BJ (cell line): ENCODE measurements around the gene PRAMEF1. TPM values are rescaled to one million over a fixed set of nuclear protein-coding genes. Genes with fewer than 3 reads are reported as not detected.

Experiments
- CTCF ChIA-PET: fragments of 350-600 bp; formaldehyde crosslinking; extraction: SDS; loops from one replicate; lab custom pipeline; 2021; ENCODE audit warnings: antibody characterized with exemption, inconsistent platforms; lab: Yijun Ruan, JAX
- POLR2A ChIA-PET: fragments of 300-600 bp; sonication (Branson Sonifier 250); formaldehyde crosslinking; extraction: SDS; loops from one replicate; lab custom pipeline; 2021; ENCODE audit warnings: antibody characterized with exemption; lab: Charles Lee
- DNase-seq: peaks from one replicate; pipeline ENCODE4 v3.0.0-alpha.2; 2011; ENCODE audit warnings: low read depth
- H3K27me3 ChIP-seq: 2 replicates; pipeline ENCODE4 v1.6.0; 2011; ENCODE audit warnings: low read length; ENCODE audit not compliant: control insufficient read depth, insufficient read depth
- H3K36me3 ChIP-seq: 2 replicates; pipeline ENCODE4 v1.5.1; 2011; ENCODE audit warnings: low read length; ENCODE audit not compliant: control insufficient read depth, insufficient read depth
- H3K4me3 ChIP-seq: 2 replicates; pipeline ENCODE4 v1.5.1; 2011; ENCODE audit warnings: low read depth, mild to moderate bottlenecking, control low read depth, low read length
- polyA plus RNA-seq: library from polyadenylated mRNA; depleted of rRNA; stranded (reverse); fragments of >200 nt; gene quantifications from 2 replicates; pipeline ENCODE4 v1.2.3, GENCODE V29; 2011
- TF ChIP-seq, protein P1 (sequence below): IDR thresholded peaks from 2 replicates; pipeline ENCODE4 v1.5.1; 2011; ENCODE audit warnings: low read depth, mild to moderate bottlenecking, control low read depth, inconsistent platforms, low read length, moderate library complexity; ENCODE audit not compliant: insufficient read depth

The PRAMEF1 gene
- polyA plus RNA-seq, 1 experiment: not detected

- ChIA-PET CTCF (no interaction called here), POLR2A (no interaction called here)
- H3K4me3 ChIP-seq: no peak overlapping the region
- DNase-seq: no peak
- no peaks in the 10 kb centered on the region for H3K36me3 ChIP-seq
- TF ChIP-seq, protein P1, sequence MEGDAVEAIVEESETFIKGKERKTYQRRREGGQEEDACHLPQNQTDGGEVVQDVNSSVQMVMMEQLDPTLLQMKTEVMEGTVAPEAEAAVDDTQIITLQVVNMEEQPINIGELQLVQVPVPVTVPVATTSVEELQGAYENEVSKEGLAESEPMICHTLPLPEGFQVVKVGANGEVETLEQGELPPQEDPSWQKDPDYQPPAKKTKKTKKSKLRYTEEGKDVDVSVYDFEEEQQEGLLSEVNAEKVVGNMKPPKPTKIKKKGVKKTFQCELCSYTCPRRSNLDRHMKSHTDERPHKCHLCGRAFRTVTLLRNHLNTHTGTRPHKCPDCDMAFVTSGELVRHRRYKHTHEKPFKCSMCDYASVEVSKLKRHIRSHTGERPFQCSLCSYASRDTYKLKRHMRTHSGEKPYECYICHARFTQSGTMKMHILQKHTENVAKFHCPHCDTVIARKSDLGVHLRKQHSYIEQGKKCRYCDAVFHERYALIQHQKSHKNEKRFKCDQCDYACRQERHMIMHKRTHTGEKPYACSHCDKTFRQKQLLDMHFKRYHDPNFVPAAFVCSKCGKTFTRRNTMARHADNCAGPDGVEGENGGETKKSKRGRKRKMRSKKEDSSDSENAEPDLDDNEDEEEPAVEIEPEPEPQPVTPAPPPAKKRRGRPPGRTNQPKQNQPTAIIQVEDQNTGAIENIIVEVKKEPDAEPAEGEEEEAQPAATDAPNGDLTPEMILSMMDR: no peak
- no peaks in the 10 kb centered on the region for H3K27me3 ChIP-seq
These were observed 36.5 kb upstream of the PRAMEF1 start for GRCh38 chr1:12754738-12755137.

GRCh38 chr1:12756273-12756672 lies 34.9 kb upstream of the PRAMEF1 start:
- ChIA-PET CTCF (no interaction called here), POLR2A (no interaction called here)
- TF ChIP-seq, protein P1: no peak
- H3K27me3 ChIP-seq: no peaks in the 10 kb centered on the region
- no peak for DNase-seq
- H3K4me3 ChIP-seq: no peak overlapping the region
- no peaks in the 10 kb centered on the region for H3K36me3 ChIP-seq

- POLR2A ChIA-PET: no interaction called here
- DNase-seq: no peak
- TF ChIP-seq, protein P1: no peak
These were observed 34.3 kb upstream of the PRAMEF1 start for GRCh38 chr1:12756768-12757413.

DNA sequence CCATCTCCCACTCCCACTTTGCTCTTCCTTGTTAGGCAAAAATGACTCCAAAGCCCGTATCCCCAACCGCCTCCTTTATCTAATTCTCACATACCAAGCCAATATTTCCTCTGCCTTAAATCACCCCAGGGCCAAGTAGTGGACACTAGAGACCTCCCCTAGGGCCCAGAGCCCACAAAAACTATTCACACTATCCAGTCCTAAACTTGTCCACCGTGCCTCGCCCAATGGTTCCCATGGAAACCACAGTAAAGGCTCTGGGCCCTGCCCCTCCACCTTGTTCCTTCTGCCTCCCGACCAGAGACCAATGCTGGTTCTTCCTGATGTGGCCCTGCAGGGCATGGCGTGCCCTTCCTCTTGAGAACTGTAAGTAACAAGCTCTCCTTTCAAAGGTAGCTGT lies 33.4 kb upstream of the PRAMEF1 start:
- H3K4me3 ChIP-seq: no peak overlapping the region
- H3K36me3 ChIP-seq: no peaks in the 10 kb centered on the region
- no peaks in the 10 kb centered on the region for H3K27me3 ChIP-seq
- DNase-seq: no peak
- TF ChIP-seq, protein P1: no peak
- ChIA-PET CTCF (no interaction called here), POLR2A (no interaction called here)

More at GRCh38 chr1:12756768-12757413, 34.3 kb upstream of the PRAMEF1 start:
- H3K27me3 ChIP-seq: no peaks in the 10 kb centered on the region
- CTCF ChIA-PET: interaction anchor here (0.9 kb wide), 1 partner anchor 14 kb away, joined by 4 read pairs; no protein-coding TSS in a partner anchor
- no peak overlapping the region for H3K4me3 ChIP-seq
- H3K36me3 ChIP-seq: no peaks in the 10 kb centered on the region

DNA sequence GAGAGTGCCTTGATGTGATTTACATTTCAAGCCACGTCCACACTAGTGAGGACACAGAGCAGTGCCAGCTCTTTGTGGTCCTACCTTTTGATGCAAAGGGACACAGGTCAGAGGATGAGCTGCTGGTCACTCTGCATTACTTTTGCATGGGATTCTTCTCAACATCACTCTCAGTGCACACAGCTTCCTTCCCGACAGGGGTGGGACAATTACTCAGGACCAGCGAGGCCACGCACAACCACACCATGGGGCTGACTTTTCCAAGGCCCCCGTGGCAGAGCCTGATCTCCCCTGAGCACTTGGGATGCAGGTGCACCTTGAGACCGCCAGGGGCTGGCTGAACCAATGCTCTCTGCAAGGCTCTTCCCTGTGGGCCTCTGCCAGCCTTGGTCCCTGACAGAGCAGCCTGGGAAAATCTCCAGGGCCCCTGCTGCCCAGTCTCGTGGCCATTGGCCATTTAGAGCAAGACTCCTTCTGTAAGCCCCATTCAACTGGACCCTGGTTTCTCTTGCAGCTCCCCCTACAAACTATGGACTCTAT lies 30.9 kb upstream of the PRAMEF1 start:
- Histone ChIP-seq H3K36me3 (no peaks in the 10 kb centered on the region), H3K27me3 (no peaks in the 10 kb centered on the region), H3K4me3 (no peak overlapping the region)
- DNase-seq: no peak
- POLR2A ChIA-PET: no interaction called here
- TF ChIP-seq, protein P1: peak; percentile 27; the same call in 1 of the 2 replicates
- CTCF ChIA-PET: no interaction called here
